Stimulated activated naive CD8-positive, alpha-beta T cell treated with anti-CD3 and anti-CD28 coated beads, Interleukin-15, Interleukin-2, amounts not matched to agents 100 U/mL and 50 U/mL, for 24 hours (primary cell): Measurements from ENCODE around the gene MCF2L.
A peak's percentile ranks its signal among the peaks of the same experiment; 100 is the strongest.
"Not testable (repeated sequence)": the region's sequence is repeated elsewhere in the genome, so short reads cannot be mapped to it uniquely, and the experiment has no call there.

Source experiments
- ATAC-seq: fragments of 150-1000 bp; cut with Tn5 transposase; one replicate; pipeline ENCODE4 v1.10.0; 2021
- DNase-seq: peaks from one replicate; pipeline ENCODE4 v3.0.0; 2021

The MCF2L gene

GRCh38 chr13:112968910-112969691, at the start of gene MCF2L:
TSS of gene MCF2L (plus strand) at chr13:112969214. CDS start at chr13:112969380, 166 bp downstream.
- DNase-seq (peak; percentile 71), ATAC-seq (peak; percentile 76)

GRCh38 chr13:112923962-112924361, 45.1 kb upstream of the MCF2L start:
- ATAC-seq, result no peak
- no peak for DNase-seq

- ATAC-seq (no peak), DNase-seq (no peak)
These were observed 44.6 kb upstream of the MCF2L start for GRCh38 chr13:112924365-112924764.

GRCh38 chr13:112926003-112926402, 43.0 kb upstream of the MCF2L start:
- no peak for DNase-seq
- ATAC-seq, result no peak

GRCh38 chr13:112926993-112927392, 42.0 kb upstream of the MCF2L start:
- no peak for ATAC-seq
- no peak for DNase-seq

GRCh38 chr13:112928020-112928971, 40.7 kb upstream of the MCF2L start:
- DNase-seq (no peak), ATAC-seq (no peak)

GRCh38 chr13:112928972-112929782, 39.8 kb upstream of the MCF2L start:
- no peak for DNase-seq
- ATAC-seq, result no peak

- ATAC-seq (no peak), DNase-seq (no peak)
These were observed 39.3 kb upstream of the MCF2L start for GRCh38 chr13:112929783-112930055.

- DNase-seq, result no peak
- ATAC-seq, result no peak
These were observed 38.8 kb upstream of the MCF2L start for GRCh38 chr13:112930192-112930591.

- ATAC-seq (no peak), DNase-seq (no peak)
These were observed 37.7 kb upstream of the MCF2L start for GRCh38 chr13:112931028-112931934.

GRCh38 chr13:112932971-112933370, 36.0 kb upstream of the MCF2L start:
- ATAC-seq (no peak), DNase-seq (no peak)

- ATAC-seq (no peak), DNase-seq (no peak)
These were observed 35.4 kb upstream of the MCF2L start for GRCh38 chr13:112933649-112934048.

GRCh38 chr13:112934078-112934477, 34.9 kb upstream of the MCF2L start:
- no peak for ATAC-seq
- no peak for DNase-seq

- no peak for DNase-seq
- no peak for ATAC-seq
These were observed 30.3 kb upstream of the MCF2L start for GRCh38 chr13:112938680-112939079.

GRCh38 chr13:112940236-112940635, 28.8 kb upstream of the MCF2L start:
- DNase-seq, result no peak
- ATAC-seq, result no peak

GRCh38 chr13:112941349-112941748, 27.7 kb upstream of the MCF2L start:
- ATAC-seq, result no peak
- DNase-seq, result no peak

- DNase-seq, ATAC-seq: not testable (repeated sequence)
These were observed 27.2 kb upstream of the MCF2L start for GRCh38 chr13:112941765-112942164.

- ATAC-seq (peak; percentile 96), DNase-seq (peak; percentile 99)
These were observed 26.2 kb upstream of the MCF2L start for GRCh38 chr13:112942689-112943308.

- ATAC-seq, result peak; percentile 33
- DNase-seq, result peak; percentile 43
These were observed 25.5 kb upstream of the MCF2L start for GRCh38 chr13:112943309-112944125.

GRCh38 chr13:112947796-112948195, 21.2 kb upstream of the MCF2L start:
- no peak for DNase-seq

More at GRCh38 chr13:112947796-112948195, 21.2 kb upstream of the MCF2L start:
- ATAC-seq, result no peak
